Myocyte (in vitro differentiated cells): ENCODE measurements around the gene NET1. TPM values are rescaled to one million over a fixed set of nuclear protein-coding genes. Genes with fewer than 3 reads are reported as not detected.
"Not testable (repeated sequence)": the region's sequence is repeated elsewhere in the genome, so short reads cannot be mapped to it uniquely, and the experiment has no call there.

ENCODE experiments used
- DNase-seq: peaks from one replicate; pipeline ENCODE4 v3.0.0-alpha.2; 2012; ENCODE audit warnings: low read depth
- polyA plus RNA-seq: library from polyadenylated mRNA; unstranded; fragments of >200 nt; gene quantifications from one replicate; pipeline ENCODE4 v1.2.1, GENCODE V29; 2012; ENCODE audit warnings: missing spikeins
- total RNA-seq: library from RNA; depleted of rRNA; stranded (reverse); fragments of >200 nt; gene quantifications from 2 replicates; pipeline ENCODE4 v1.2.3, GENCODE V29; 2014

Gene NET1
- total RNA-seq: 20.2 and 31.6 TPM in 2 replicates
- polyA plus RNA-seq: 4.3 TPM

- peak; percentile 88 for DNase-seq
These were observed at the start of gene NET1 for GRCh38 chr10:5412277-5412941. NET1 (plus strand) TSS chr10:5412557; CDS start chr10:5412693, 136 bp downstream.

- DNase-seq: no peak
These were observed 49.5 kb upstream of the NET1 start for GRCh38 chr10:5362873-5363272.

GRCh38 chr10:5364374-5364773 lies 48.0 kb upstream of the NET1 start:
- no peak for DNase-seq

GRCh38 chr10:5364890-5365338 lies 47.4 kb upstream of the NET1 start, which contains the start of gene UCN3:
UCN3 (plus strand) TSS chr10:5364966; CDS start chr10:5373721, 8,755 bp downstream.
- no peak for DNase-seq

GRCh38 chr10:5365928-5366327 lies 46.4 kb upstream of the NET1 start:
- DNase-seq: no peak

GRCh38 chr10:5369362-5370158 lies 42.8 kb upstream of the NET1 start:
- no peak for DNase-seq

GRCh38 chr10:5370493-5371352 lies 41.6 kb upstream of the NET1 start:
- no peak for DNase-seq

GRCh38 chr10:5373307-5373706 lies 39.0 kb upstream of the NET1 start:
- no peak for DNase-seq

GRCh38 chr10:5373891-5374611 lies 38.3 kb upstream of the NET1 start:
- no peak for DNase-seq

- peak; percentile 31 for DNase-seq
These were observed 35.9 kb upstream of the NET1 start for GRCh38 chr10:5376450-5376849.

GRCh38 chr10:5379202-5379601 lies 33.2 kb upstream of the NET1 start:
- DNase-seq: not testable (repeated sequence)

GRCh38 chr10:5380395-5380794 lies 32.0 kb upstream of the NET1 start:
- not testable (repeated sequence) for DNase-seq

GRCh38 chr10:5381187-5381586 lies 31.2 kb upstream of the NET1 start:
- no peak for DNase-seq

- DNase-seq: no peak
These were observed 27.1 kb upstream of the NET1 start for GRCh38 chr10:5385224-5385623.

- no peak for DNase-seq
These were observed 25.2 kb upstream of the NET1 start for GRCh38 chr10:5387169-5387568.

GRCh38 chr10:5390607-5391205 lies 21.7 kb upstream of the NET1 start:
- DNase-seq: no peak

GRCh38 chr10:5391790-5392189 lies 20.6 kb upstream of the NET1 start:
- no peak for DNase-seq

- no peak for DNase-seq
These were observed 18.8 kb upstream of the NET1 start for GRCh38 chr10:5393529-5393928.

GRCh38 chr10:5395168-5395567 lies 17.2 kb upstream of the NET1 start:
- no peak for DNase-seq

GRCh38 chr10:5396556-5397300 lies 15.6 kb upstream of the NET1 start:
- DNase-seq: no peak
